ENCODE results near the gene ACOT8. TPM values are rescaled to one million over a fixed set of nuclear protein-coding genes. Genes with fewer than 3 reads are reported as not detected.

The ACOT8 gene
- total and polyA plus RNA-seq, 2 donors (not counting 3 experiments of a cell fraction or from before 2014, with no cell fraction given) = 15.5 to 50.9 TPM

DNA sequence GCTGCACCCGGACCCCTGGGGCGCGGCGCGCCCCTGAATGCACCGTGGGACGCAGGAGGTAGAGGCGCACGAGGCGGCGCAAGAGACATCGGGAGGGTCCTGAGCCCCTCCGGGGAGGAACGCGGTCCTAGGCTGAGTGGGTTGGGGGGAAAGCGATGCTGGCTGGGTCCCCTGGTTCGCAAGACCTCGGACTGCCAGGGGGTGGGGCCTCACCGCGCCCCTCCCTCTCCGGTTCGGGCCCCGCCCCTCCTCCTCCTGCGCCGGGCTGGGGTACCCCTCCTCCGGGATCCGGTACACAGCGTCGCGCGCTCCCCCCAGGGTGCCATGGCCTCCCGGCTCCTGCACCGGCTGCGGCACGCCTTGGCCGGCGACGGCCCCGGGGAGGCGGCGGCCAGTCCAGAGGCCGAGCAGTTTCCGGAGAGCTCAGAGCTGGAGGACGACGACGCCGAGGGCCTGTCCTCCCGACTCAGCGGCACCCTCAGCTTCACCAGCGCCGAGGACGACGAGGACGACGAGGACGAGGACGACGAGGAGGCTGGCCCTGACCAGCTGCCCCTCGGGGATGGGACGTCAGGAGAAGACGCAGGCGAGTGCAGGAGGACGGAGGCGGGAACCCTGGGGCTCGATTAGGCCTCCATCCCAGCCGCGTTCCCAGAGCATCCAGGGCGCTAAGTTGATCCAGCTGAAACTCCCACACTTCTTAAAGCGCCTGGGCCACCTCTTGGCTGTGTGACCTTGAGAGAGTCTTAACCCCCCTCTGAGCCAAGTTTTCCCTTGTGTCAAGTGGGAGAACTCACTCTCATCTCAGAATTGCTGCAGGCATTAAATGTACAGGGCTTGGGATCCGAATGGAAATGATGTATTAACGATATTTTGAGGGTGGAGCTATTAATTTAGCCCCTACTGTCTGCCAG, 23.1 kb downstream of the ACOT8 start:
- Histone ChIP-seq H2AFZ (ENCODE audit: low read depth, low read length) (peak overlapping the region; percentile 98), H3K9ac (replicated peaks; ENCODE audit: extremely low read depth, insufficient read depth, low read length) (peak overlapping the region; percentile 89), H3K9me3 (replicated peaks; ENCODE audit: control insufficient read depth, insufficient read depth, low read length) (no peaks in the 10 kb centered on the region), H3K79me2 (ENCODE audit: control insufficient read depth, insufficient read depth, low read length) (no peaks in the 10 kb centered on the region), H3K4me1 (ENCODE audit: control insufficient read depth, extremely low read depth, insufficient read depth, low read length) (peaks cover 20% of the 10 kb centered on the region), H3K36me3 (ENCODE audit: control insufficient read depth in 2 of 2, extremely low read depth in 1 of 2, insufficient read depth in 2 of 2, low read length in 2 of 2) (no peaks in the 10 kb centered on the region), H3K27me3 (ENCODE audit: control insufficient read depth in 2 of 2, insufficient read depth in 2 of 2, low read length in 2 of 2) (no peaks in the 10 kb centered on the region), H3K27ac (ENCODE audit: insufficient read depth, low read depth, low read length) (peak overlapping the region; percentile 71), H3K4me3 (replicated peaks in 1 of 3; ENCODE audit: insufficient read depth in 1 of 3, low read depth in 1 of 3, low read length in 3 of 3) (peak overlapping the region; percentile 29 to 47 (median 35)), H3K9me1 (replicated peaks; ENCODE audit: control insufficient read depth, extremely low read depth, insufficient read depth, low read length) (no peaks in the 10 kb centered on the region), H3K4me2 (ENCODE audit: insufficient read depth, low read length) (peak overlapping the region; percentile 90), H4K20me1 (replicated peaks; ENCODE audit: control insufficient read depth, extremely low read depth, insufficient read depth, low read length) (no peaks in the 10 kb centered on the region)
- CTCF ChIA-PET = interaction anchor here (0.6 to 1.9 kb wide), 8 partner anchors 10 to 136 kb away, joined by 3 to 14 read pairs (median 5); no protein-coding TSS in a partner anchor
- intact Hi-C loops (cut with micrococcal nuclease) = loop anchor here (1.0 to 2.0 kb wide), 3 partner anchors 22 to 57 kb away; partner anchors contain the start of genes ACOT8, CTSA, NEURL2 and UBE2C
- dilution Hi-C loops (cut with MboI; ENCODE audit: extremely low pct_ligation_motif_present, low sequenced_read_pairs) = no loop called here
- DNase-seq (ENCODE audit: low read depth, low spot score) (peak; percentile 83), FAIRE-seq (peak; percentile 44)
- POLR2A ChIA-PET = interaction anchor here (0.6 kb wide), 2 partner anchors 41 to 101 kb away, joined by 3 to 7 read pairs; no protein-coding TSS in a partner anchor
- no peak for TF ChIP-seq FOS (IDR thresholded peaks at IDR 0.05; ENCODE audit: borderline replicate concordance, insufficient read depth, low read length)
- no peak for TF ChIP-seq POLR2A (IDR thresholded peaks at IDR 0.05; ENCODE audit: low read depth, low read length)
- TF ChIP-seq POLR2AphosphoS5 (IDR thresholded peaks at IDR 0.05; ENCODE audit: insufficient read depth, low read depth, low read length) = peak; percentile 73
- no peak for TF ChIP-seq CTCF (IDR thresholded peaks at IDR 0.05; ENCODE audit: extremely low read depth in 1 of 2, insufficient read depth in 1 of 2, low read depth in 1 of 2, low read length in 2 of 2)
- no TSS peak for BruUV-seq (replicated peaks)
